GM18520 (cell line): ENCODE results near the gene CTTNBP2.

Source experiments
- ATAC-seq: cut with Tn5 transposase; IDR thresholded peaks from one replicate; pipeline ENCODE4 v1.9.1; 2021; ENCODE audit not compliant: unreplicated experiment

The CTTNBP2 gene

GRCh38 chr7:117824592-117824991 is 48.6 kb downstream of the CTTNBP2 start:
- ATAC-seq: no peak

GRCh38 chr7:117819558-117819957 is 53.7 kb downstream of the CTTNBP2 start:
- ATAC-seq: no peak

DNA sequence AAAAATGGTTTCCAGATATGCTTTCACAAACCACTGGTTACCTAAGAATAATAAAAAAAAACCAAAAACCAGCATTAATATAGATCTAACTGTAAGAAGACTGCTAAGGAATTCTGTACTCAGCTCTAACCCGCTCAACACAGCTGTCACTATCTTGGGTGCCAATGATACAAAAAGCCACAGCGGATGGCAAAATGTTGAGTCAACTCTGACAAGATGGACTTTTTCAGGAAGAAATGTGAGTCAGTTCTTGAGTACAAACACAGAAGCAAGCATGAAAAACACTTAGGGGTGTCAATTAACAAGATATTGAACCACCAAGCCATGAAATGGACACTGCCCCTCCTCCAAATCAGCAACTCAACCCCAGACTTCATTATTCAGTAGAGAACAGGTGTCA is 55.0 kb downstream of the CTTNBP2 start:
- no peak for ATAC-seq

DNA sequence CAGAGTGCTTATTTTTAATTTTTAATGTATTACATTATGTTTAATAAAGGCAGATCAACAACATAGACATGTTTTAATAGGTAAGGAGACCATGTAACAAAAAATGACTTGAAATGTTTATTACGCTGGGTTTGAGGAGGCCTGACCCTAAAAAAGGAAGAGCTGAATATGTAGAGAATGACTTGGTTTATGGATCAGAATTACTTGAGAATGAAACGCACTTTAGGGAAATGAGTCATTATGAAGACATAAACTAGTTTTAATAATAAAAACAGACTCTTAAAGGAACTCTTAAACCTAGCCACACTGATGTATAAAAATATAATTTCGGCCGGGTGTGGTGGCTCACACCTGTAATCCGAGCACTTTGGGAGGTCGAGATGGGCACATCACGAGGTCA is 56.5 kb downstream of the CTTNBP2 start:
- ATAC-seq: no peak

- ATAC-seq: no peak
These were observed 61.5 kb downstream of the CTTNBP2 start for GRCh38 chr7:117811696-117812095.

DNA sequence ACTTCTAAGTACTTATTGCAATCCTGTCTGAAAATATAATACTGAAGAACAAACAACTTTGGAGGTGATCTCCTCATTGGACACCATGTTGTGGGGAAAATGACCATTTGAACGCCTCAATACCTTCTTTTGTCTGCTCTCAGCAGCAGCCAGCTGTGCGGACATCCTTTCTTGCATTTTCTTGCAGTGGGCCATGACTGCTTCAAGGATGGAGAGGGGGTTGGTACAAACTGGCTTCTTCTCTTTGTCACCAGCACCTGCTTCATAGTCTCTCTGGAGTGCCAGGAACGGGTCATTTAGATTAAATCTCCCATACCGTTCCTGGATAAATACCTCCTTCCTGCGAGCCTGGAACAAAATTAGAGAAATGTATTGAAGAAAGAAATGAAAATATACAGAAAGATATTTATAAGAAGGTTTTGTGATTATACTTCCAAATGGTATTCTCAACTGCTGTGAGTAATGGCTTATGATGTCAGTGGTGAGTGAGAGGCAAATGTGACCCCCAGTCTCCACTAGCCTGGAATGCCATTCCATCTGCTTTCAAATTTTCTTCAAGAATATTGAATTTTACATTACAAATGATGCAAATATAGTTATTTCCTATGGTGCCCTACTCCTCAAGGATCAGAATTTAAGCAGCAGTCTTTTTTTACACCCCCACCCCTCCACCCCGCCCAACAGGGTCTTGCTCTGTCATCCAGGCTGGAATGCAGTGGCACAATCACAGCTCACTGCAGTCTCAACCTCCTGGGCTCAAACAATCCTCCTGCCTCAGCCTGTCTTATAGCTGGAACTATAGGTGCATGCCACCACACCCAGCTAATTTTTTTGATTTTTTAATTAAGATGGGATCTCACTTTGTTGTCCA is 62.4 kb downstream of the CTTNBP2 start:
- no peak for ATAC-seq

DNA sequence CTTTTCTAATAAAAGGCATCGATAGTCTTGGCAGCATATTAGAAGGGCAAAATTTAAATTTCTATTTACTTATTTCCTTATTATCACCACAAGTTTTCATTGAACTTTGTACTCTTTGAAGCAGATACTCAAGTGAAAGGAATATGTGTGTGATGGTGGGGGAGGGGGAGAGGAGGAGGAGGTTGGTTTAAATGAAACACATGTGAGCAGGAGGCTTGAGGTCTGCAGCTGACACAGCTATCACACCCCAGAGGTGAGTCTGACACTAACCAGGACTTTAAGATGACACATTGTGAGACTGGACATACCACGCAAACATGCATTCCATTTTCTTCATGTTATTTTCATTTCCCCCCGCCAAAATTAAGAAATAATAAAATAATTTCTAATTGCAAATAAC is 63.3 kb downstream of the CTTNBP2 start:
- peak; percentile 59 for ATAC-seq

DNA sequence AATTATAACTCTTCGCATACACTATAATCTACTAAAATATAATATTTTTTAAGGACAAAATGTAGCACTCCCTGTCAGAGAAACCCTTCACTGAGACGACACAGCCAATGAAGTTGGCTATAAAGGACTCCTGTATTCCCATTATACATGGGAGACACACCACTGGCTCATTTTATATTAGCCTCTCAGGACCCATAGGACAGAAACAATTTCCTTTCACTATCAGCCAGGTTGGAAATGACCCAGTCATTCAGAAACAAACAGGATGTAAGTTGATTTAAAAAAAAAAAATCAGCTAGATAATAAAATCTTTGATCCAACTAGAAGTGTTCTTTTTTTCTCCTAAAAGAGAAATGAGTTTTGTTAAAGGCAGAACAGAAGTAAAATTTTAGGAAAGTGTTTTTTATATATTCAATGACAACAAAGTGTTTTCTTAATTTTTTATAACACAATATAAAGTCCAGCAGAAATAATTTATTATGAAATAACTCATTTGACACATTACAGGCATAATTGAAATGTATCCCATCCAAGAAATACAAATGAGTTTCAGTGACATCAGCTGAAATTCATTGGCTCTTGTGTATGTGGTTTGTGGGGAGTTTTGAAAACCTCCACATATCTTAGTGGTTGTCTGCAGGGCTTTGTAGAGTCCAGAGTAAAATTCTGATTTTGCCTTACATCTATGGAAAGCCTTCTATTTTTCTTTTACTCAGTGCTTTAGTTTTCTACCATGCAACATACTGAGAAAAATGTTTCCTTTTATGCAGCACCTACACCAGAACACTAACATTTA is 64.1 kb downstream of the CTTNBP2 start:
- ATAC-seq: no peak

DNA sequence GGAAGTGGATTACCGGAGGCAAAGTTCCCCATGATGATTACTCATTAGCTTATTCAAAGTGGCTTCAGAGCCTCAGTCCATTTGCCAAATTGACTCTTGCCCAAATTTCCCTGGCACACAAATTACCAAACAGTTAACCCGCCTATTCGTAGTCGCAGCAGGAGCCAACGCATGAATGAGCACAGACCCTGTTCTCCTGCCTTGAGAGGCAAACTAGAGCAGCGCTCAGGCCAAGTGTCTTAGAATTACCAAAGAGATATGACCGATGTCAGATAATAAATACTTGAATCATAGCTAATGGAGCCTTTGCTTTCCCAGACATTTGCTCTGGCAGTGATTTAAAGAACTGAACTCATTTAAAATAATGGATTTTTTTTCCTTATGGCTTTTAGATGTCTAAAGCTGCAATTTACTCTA is 64.9 kb downstream of the CTTNBP2 start:
- ATAC-seq: no peak

DNA sequence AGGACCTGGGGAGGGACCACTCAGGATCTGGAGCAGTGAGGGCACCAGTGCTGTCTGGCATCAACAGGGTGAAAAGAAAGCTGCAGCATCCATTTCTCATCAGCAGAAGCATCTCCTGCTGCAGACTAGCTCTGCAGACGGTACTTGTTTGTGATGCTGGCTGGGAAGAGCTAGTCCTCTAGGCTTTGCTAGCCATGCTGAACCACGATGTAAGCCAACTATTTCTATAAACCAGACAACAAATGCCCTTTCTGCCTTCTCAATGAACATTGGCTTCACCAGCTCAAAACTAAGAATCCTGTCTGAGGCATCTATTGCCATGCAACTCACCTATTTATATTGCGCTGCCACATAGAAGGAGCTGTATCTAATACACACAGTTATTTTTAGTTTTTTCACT is 65.6 kb downstream of the CTTNBP2 start:
- ATAC-seq: no peak

- ATAC-seq: no peak
These were observed 67.2 kb downstream of the CTTNBP2 start for GRCh38 chr7:117806011-117806410.

DNA sequence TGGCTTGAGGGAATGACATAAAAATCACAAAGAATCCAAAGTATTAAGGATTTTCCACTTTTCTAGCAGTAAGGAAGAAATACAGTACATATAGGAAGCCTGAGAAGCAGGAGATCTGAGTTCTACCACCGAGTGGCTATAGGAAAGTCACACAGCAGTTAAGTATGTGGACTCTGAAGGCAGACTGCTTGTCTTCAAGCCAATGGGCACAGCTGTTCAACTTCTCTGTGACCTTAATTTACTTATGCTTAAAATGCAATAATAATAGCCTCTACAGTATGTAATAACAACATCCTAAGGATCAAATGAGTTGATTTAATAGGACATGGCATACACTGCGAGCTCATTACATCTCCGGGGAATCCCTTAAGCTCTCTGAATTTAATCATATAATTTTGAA is 68.0 kb downstream of the CTTNBP2 start:
- ATAC-seq: no peak

- no peak for ATAC-seq
These were observed 69.8 kb downstream of the CTTNBP2 start for GRCh38 chr7:117803476-117803875.

DNA sequence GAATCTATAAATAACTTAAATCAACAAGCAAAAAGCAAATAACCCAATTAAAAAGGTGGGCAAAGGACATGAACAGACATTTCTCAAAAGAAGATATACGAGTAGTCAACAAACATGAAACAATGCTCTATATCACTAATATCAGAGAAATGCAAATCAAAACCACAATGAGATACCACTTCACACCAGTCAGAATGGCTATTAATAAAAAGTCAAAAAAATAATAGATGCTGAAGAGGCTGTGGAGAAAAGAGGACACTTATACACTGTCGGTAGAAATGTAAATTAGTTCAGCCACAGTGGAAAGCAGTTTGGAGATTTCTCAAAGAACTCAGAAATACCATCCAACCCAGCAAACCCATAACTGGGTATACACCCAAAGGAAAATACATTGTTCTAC is 70.6 kb downstream of the CTTNBP2 start:
- no peak for ATAC-seq

GRCh38 chr7:117800841-117801240 is 72.4 kb downstream of the CTTNBP2 start:
- no peak for ATAC-seq

- ATAC-seq: no peak
These were observed 72.8 kb downstream of the CTTNBP2 start for GRCh38 chr7:117800406-117800805.

- no peak for ATAC-seq
These were observed 76.4 kb downstream of the CTTNBP2 start for GRCh38 chr7:117796889-117797288.

- no peak for ATAC-seq
These were observed 79.3 kb downstream of the CTTNBP2 start for GRCh38 chr7:117793976-117794375.

GRCh38 chr7:117793521-117793920 is 79.7 kb downstream of the CTTNBP2 start:
- no peak for ATAC-seq

- ATAC-seq: peak; percentile 59
These were observed 81.1 kb downstream of the CTTNBP2 start for GRCh38 chr7:117791877-117792780.

DNA sequence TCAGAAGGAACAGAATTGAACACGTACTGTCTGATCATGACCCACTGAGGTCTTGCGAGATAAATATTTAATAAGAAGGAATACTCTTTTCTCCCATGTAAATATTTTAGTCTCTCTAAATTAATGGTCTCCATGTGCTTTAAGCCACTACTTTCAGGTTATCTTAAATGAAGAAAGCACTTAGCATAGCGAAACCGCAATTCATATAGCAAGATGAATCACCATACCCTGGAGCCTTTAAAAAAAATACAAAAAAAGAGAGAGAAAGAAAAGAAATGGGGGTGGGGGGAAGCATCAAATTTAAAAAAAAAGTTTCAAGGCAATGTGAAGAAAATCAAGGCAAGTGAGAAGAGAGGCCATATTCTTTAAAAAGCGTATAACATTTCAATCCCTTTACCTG is 82.5 kb downstream of the CTTNBP2 start:
- ATAC-seq: no peak
